Ovary (tissue), 9 donors: ENCODE data around the gene LRRC75A. TPM values are rescaled to one million over a fixed set of nuclear protein-coding genes. Genes with fewer than 3 reads are reported as not detected.

ENCODE experiments used
- DNase-seq, 5 donors: peaks; one replicate each; pipeline ENCODE4 v3.0.0-alpha.2; 2019 to 2020
- H3K27ac ChIP-seq, 2 donors: fragments of 200-600 bp; one replicate each; pipeline versions ENCODE4 v1.5.1 to v1.8.0; 2019 to 2022
- H3K27me3 ChIP-seq: fragments of 200-600 bp; one replicate; pipeline ENCODE4 v1.8.0; 2022
- H3K36me3 ChIP-seq: fragments of 200-600 bp; sonication (generic); one replicate; pipeline ENCODE4 v1.5.1; 2019
- H3K4me1 ChIP-seq: one replicate; pipeline ENCODE4 v1.8.1; 2013; ENCODE audit warnings: mild to moderate bottlenecking, moderate library complexity; ENCODE audit not compliant: insufficient read depth
- H3K4me3 ChIP-seq: fragments of 200-600 bp; sonication (generic); one replicate; pipeline ENCODE4 v1.5.1; 2017
- H3K9me3 ChIP-seq, 2 donors: fragments of 200-600 bp in 1 of 2; sonication (generic) in 1 of 2; one replicate each; pipeline versions ENCODE4 v1.5.1 to v1.8.1; 2013 to 2019; ENCODE audit warnings: mild to moderate bottlenecking in 1 of 2, moderate library complexity in 1 of 2
- CTCF ChIP-seq, 3 donors: fragments of 450-650 bp in 2 of 3; fragments of 200-600 bp in 1 of 3; IDR thresholded peaks; one replicate each; pipeline versions ENCODE4 v1.5.1 to v1.8.0; 2016 to 2022; ENCODE audit warnings: antibody characterized with exemption in 3 of 3, mild to moderate bottlenecking in 1 of 3
- EP300 ChIP-seq: sonication (generic); formaldehyde crosslinking; IDR thresholded peaks from one replicate; pipeline ENCODE4 v1.6.1; 2017; ENCODE audit warnings: antibody characterized with exemption
- POLR2A ChIP-seq: fragments of 450-650 bp; IDR thresholded peaks from one replicate; pipeline ENCODE4 v1.6.1; 2017; ENCODE audit warnings: antibody characterized with exemption, mild to moderate bottlenecking, moderate library complexity
- WGBS, 3 donors: extraction: QIAGEN DNeasy Blood & Tissue Kit in 1 of 3; methylation state at CpG; one replicate each; pipeline versions ENCODE4 v1.1.5 to v1.1.7; 2013 to 2017; 5-methylcytosine and 5-hydroxymethylcytosine counted together
- intact Hi-C, 4 donors: fragments of 100-400 bp; cut with DNase I; formaldehyde crosslinking; loops; one replicate each; pipeline versions ENCODE4 v1.11.0 to v1.15.1; 2022 to 2023
- polyA plus RNA-seq, 2 donors: library from polyadenylated mRNA; stranded (reverse); fragments of 200-250 nt in 1 of 2; fragments of 350-450 nt in 1 of 2; fragmentation: Illumina TruSeq in 1 of 2; extraction: RNeasy Lipid Tissue Mini Kit (QIAGEN cat#74804) in 1 of 2; gene quantifications; one replicate each; pipeline ENCODE4 v1.2.3, GENCODE V29; 2013 to 2014
- total RNA-seq, 7 donors: library from RNA; depleted of rRNA in 2 of 7; stranded (reverse); fragments of >200 nt in 2 of 7; fragmentation: NEBNext Ultra II Directional in 3 of 7; extraction: Animal tissue kit (Norgen Biotek cat#: 25700) in 3 of 7; gene quantifications; one replicate each; pipeline versions ENCODE4 v1.1.0 to v1.2.4, GENCODE V29; 2016 to 2023
- donor health status: DM: no; HTN: no; CAD: no; lungs with moderate emphysema.
- donor health status: DM: no; HTN: no; CAD: no.
- donor health status: Bipolar disorder and iron deficiency.
- donor health status: DM: yes; HTN: yes; CAD: no.
- donor health status: DM: no; HTN: no; CAD: no.
- donor health status: DM: yes; HTN: yes; CAD: no.

Gene LRRC75A
- total and polyA plus RNA-seq, 9 donors, result 1.0 to 12.5 (median 4.1) TPM

GRCh38 chr17:16459855-16460550, 32.0 kb downstream of the LRRC75A start:
- H3K27ac ChIP-seq, result no peak overlapping the region
- no peaks in the 10 kb centered on the region for H3K27me3 ChIP-seq
- no peak for DNase-seq
- intact Hi-C loops, result no loop called here
- H3K4me3 ChIP-seq, result no peak overlapping the region
- H3K4me1 ChIP-seq, result no peaks in the 10 kb centered on the region
- 83 to 86% (median 84%) methylated on average over 5 of the region's 5 CpGs for WGBS, 3 donors
- TF ChIP-seq EP300 (no peak), POLR2A (no peak), CTCF (IDR thresholded peaks at IDR 0.05) (no peak)
- H3K9me3 ChIP-seq, result no peaks in the 10 kb centered on the region
- H3K36me3 ChIP-seq, result no peaks in the 10 kb centered on the region

- no peak for TF ChIP-seq EP300
- TF ChIP-seq CTCF (IDR thresholded peaks at IDR 0.05), result no peak
- no peak for TF ChIP-seq POLR2A
- intact Hi-C loops, result no loop called here
Observed at GRCh38 chr17:16459271-16459670, 32.7 kb downstream of the LRRC75A start.

GRCh38 chr17:16456742-16457316, 35.2 kb downstream of the LRRC75A start:
- Histone ChIP-seq H3K4me1 (no peaks in the 10 kb centered on the region), H3K27me3 (no peaks in the 10 kb centered on the region), H3K27ac (no peak overlapping the region), H3K36me3 (no peaks in the 10 kb centered on the region), H3K9me3 (no peaks in the 10 kb centered on the region), H3K4me3 (no peak overlapping the region)
- no peak for DNase-seq
- 70 to 78% (median 73%) methylated on average over 9 of the region's 9 CpGs for WGBS, 3 donors
- intact Hi-C loops, result no loop called here
- TF ChIP-seq CTCF (IDR thresholded peaks at IDR 0.05), result no peak
- no peak for TF ChIP-seq POLR2A
- no peak for TF ChIP-seq EP300

More at GRCh38 chr17:16459271-16459670, 32.7 kb downstream of the LRRC75A start:
- H3K27me3 ChIP-seq, result no peaks in the 10 kb centered on the region
- no peak for DNase-seq
- H3K4me1 ChIP-seq, result no peaks in the 10 kb centered on the region
- H3K36me3 ChIP-seq, result no peaks in the 10 kb centered on the region
- H3K27ac ChIP-seq, result no peak overlapping the region
- no peak overlapping the region for H3K4me3 ChIP-seq
- no peaks in the 10 kb centered on the region for H3K9me3 ChIP-seq
- WGBS, 3 donors, result 75 to 82% (median 77%) methylated on average over 11 of the region's 11 CpGs

GRCh38 chr17:16455997-16456741, 35.8 kb downstream of the LRRC75A start:
- WGBS, 3 donors, result 70 to 80% (median 75%) methylated on average over 5 of the region's 5 CpGs
- H3K4me3 ChIP-seq, result no peak overlapping the region
- H3K36me3 ChIP-seq, result no peaks in the 10 kb centered on the region
- no peak overlapping the region for H3K27ac ChIP-seq
- no peaks in the 10 kb centered on the region for H3K4me1 ChIP-seq
- intact Hi-C loops, result no loop called here
- no peak for DNase-seq
- no peak for TF ChIP-seq CTCF (IDR thresholded peaks at IDR 0.05)
- no peak for TF ChIP-seq EP300
- TF ChIP-seq POLR2A, result no peak
- no peaks in the 10 kb centered on the region for H3K27me3 ChIP-seq
- H3K9me3 ChIP-seq, result no peaks in the 10 kb centered on the region
